Measurements from ENCODE around the gene RAD51B.

Gene RAD51B

GRCh38 chr14:68487805-68488590 is 668.4 kb downstream of the RAD51B start:
- DNase-seq (ENCODE audit: low spot score): no peak

DNA sequence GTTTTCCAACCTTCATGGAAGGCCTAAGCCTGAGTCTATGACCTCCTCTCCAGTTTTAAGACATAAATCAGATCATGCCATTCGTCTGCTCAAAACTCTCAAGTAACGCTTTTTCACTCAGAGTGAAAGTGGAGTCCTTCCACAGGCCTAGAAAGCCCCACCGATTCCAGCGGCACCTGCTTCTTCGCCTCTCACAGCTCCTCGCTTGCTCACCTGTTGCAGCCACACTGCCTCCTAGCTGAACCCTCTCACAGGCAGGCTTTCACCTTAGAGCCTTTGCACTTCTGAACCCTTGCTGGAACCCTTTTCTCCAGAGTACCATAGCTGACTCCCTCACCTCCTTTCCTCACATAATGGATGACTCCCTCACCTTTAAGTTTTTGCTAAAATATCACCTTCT is 672.2 kb downstream of the RAD51B start:
- no peak for DNase-seq (ENCODE audit: low spot score)

- no peak for DNase-seq (ENCODE audit: low spot score)
These were observed 673.0 kb downstream of the RAD51B start for GRCh38 chr14:68492381-68493151.

DNA sequence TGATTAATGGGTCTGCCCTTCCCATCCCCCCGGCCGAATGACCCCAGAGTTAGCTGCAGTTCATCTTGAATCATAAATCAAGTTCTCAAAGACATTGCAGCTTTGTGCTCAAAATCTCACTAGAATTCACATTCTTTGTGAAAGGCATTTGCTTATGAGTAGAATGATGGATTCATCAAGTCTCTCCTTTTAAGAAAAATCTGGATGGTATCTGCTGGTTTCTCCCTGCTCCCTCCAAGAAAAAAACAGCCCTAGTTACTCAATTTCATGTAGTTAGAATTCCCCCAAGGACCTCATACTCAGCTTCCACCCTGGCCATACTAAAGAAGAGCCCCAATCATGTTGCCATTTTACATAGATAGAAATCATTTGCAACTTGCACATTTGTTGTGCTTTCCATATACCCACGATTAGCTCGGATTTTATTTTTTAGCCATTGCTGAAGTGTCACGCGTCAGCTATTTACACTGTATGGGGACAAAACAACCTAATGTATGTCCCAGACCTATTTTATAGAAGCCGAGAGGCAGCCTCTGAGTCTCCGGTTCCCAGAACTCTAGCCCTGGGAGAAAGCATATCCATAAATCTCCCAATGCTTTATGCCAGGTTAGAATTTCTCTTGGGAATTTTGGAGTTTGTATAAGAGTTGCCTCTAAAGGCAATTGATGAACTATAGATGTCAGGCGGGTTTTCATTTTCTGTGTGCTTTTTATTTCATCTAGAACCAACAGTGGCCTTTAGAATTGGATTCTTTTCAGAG is 673.8 kb downstream of the RAD51B start:
- no peak for DNase-seq (ENCODE audit: low spot score)

- DNase-seq (ENCODE audit: low spot score): peak; percentile 46
These were observed 675.8 kb downstream of the RAD51B start for GRCh38 chr14:68495101-68496039.

- no peak for DNase-seq (ENCODE audit: low spot score)
These were observed 677.4 kb downstream of the RAD51B start for GRCh38 chr14:68497011-68497410.

DNA sequence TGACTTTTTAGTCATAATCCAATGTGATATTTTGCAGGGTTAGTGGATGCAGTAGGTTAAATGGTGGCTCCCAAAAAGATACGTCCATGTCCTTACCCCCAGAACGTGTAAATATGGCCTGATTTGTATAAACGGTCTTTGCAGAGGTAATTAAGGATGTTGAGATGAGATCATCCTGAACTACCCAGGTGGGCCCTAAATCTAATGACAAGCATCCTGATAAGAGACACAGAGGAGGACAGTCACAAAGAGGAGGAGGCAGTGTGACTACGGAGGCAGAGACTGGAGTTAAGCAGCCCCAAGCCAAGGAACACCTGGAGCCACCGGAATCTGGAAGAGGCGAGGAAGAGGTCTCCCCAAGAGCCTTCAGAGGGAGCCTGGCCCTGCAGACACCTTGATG is 679.9 kb downstream of the RAD51B start:
- no peak for DNase-seq (ENCODE audit: low spot score)

GRCh38 chr14:68501171-68501570 is 681.6 kb downstream of the RAD51B start:
- DNase-seq (ENCODE audit: low spot score): no peak

- DNase-seq (ENCODE audit: low spot score): no peak
These were observed 682.1 kb downstream of the RAD51B start for GRCh38 chr14:68501614-68502052.

- DNase-seq (ENCODE audit: low spot score): no peak
These were observed 682.7 kb downstream of the RAD51B start for GRCh38 chr14:68502230-68502629.

DNA sequence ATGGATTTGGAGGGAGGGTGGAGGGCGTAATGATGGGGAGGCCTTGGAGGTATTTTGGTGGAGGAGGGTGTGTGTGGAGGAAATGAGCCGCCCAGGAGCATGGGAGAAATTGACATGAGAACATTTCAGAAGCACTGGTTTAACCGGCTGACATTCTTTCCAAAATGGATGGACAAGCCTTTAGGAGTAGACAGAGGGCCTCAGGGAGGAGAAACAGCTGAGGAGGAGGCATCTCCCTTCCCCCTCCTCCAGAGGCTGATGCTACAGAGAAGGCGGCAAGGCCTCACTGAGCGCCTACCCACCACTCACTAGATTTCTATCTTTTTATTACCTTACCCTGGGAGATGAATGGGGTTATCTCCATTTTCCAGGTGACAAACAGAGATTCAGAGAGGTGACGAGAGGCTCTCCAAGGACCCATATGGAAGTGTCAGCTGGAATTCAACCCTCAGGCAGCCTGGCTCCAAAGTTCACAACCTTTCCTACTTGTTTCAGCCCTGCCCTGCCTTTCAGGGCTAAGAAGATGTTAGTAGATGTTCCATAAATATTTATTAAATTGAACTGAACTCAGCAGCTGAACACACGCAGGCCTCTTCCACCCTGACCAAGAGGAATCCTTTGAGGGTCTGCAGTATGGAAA is 683.7 kb downstream of the RAD51B start:
- DNase-seq (ENCODE audit: low spot score): no peak

- DNase-seq (ENCODE audit: low spot score): no peak
These were observed 685.3 kb downstream of the RAD51B start for GRCh38 chr14:68504861-68505260.

DNA sequence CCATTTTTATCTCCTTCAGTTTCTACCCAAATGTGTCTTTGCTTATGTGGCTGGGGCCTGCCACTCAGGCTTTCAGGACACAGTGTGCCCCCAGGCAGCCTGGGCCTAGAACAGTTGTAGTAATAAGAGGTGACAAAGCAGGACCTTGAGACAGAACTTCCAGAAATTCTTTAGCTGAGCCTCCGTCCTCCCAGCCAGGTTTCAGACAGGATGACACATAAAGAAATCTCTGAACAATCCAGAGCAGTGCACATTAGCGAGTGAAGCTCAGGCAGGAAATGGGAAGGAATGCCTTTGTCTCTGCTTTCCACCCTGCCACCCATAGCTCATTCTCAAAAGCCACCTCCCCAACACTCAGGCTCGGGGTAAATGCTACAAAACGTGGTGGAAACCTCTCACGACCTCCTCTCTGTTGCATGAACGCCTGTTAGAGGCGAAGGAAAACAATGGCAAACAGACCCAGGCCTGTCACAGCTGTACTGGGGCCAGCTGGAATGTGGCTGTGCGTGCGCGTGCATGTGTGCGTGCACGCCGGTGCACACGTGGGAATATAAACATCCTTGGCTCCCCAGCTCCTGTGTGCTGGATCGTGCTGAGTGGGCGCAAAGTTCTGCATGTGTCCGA is 686.6 kb downstream of the RAD51B start:
- DNase-seq (ENCODE audit: low spot score): no peak

GRCh38 chr14:68506645-68507419 is 687.3 kb downstream of the RAD51B start:
- peak; percentile 74 for DNase-seq (ENCODE audit: low spot score)

DNA sequence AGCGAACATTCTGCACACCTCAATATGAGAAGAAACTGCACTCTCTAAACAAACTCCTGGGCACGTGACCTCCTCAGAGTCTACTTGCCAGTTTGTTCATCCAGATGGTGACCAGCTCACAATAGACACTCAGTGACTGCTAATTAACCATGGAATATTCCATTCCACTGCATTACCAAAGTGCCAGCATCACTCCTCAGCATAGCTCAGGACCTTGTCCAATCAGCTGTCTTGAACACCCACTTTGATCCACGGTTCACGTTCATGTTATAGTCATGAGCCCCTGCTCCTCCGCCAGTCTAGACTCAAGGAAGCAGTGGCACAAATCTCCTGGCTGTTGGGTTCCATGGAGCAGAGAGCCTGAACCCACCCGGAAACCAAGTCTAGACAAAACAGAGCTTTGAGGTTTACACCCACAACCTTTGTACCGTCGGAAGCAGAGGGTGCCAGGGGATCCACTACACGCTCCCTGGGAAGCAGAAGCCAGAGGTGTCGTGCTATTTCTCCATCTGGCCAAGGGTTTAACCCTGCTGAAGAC is 688.0 kb downstream of the RAD51B start:
- peak; percentile 57 for DNase-seq (ENCODE audit: low spot score)

GRCh38 chr14:68508581-68508980 is 689.0 kb downstream of the RAD51B start:
- no peak for DNase-seq (ENCODE audit: low spot score)

DNA sequence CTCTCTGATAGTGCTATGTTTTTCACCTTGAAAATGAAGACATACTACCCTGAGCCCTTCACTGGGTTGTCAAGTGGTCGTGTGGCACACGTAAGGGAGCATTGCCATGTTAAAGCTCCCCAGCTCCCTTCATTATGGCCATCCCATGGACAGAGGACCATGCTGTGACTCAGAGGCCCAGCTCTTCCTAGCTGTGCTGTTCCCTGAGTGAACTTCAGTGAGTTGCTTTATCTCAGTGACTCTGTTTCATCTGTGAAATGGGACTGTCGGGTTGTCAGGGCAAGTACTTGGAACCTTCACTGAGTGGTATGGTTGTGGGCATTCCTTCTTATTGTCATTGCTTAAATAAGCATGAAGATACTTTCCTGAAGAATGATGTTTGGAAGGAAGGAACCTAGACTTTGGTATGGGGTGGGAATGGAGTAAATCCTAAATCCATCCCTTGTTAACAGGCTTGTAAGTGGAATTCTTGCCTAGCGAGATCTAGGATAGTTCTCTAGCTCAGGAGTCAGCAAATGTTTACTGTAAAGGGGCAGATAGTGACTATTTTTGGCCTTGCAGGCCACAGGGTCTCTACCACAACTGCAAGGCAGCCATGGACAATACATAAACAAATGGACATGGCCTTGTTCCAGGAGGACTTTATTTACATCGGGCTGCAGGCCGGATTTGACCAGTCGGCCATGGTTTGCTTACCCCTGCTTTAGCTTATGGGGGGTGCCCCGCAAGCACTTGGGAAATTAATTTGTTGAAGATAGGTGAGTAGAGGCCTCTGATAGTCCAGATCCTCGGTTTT is 689.8 kb downstream of the RAD51B start:
- DNase-seq (ENCODE audit: low spot score): no peak

All from CD4-positive, alpha-beta T cell treated with Interleukin-6 at 100 ng/mL for 8 hours (primary cell).